ENCODE measurements around the gene KLHL42.
"Not testable (repeated sequence)": the region's sequence is repeated elsewhere in the genome, so short reads cannot be mapped to it uniquely, and the experiment has no call there.

KLHL42 gene

DNA sequence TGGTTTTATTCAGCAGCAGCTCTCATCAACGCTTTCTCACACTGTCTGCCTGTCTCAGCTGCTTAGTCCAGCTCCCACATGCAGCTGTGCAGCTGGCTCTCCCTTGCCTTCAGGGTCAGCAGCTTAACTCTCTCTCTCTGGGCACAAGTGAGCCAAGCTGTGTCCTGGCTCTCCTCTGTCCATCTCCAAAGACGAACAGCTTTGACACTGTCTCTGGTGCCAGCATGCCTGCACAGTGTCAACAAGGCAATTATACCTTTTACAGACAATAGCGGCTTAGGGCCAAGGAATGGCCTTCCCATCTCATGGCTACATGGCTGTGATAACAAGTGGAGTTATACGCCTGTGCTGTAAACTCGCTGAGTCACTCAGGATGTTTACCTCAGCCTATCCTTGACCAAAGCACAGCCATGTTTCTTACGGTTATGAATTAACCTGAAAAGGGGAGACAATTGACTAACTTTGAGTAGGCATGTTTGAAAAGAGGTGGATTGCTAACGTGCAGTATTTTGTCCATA lies 38.4 kb downstream of the KLHL42 start:
- DNase-seq, result no peak

DNA sequence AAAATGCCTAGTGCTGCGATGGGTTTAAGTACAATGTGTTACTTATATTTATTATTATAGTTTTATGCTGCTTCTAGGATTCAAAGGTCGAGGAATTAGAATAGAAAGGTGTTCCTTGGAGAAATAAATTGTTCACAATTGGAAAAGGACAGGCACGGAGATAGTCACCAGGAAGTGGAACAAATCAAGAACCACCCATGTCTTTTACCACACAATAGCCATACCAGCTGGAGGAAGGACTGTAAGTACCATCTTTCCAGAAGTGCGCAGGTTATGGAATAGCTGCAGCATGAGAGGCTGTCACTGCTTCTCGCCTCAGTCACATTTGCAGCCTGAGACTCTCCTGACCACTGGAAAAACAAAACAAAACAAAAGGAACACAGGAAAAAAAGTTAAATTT lies 40.5 kb downstream of the KLHL42 start:
- no peak for DNase-seq

DNA sequence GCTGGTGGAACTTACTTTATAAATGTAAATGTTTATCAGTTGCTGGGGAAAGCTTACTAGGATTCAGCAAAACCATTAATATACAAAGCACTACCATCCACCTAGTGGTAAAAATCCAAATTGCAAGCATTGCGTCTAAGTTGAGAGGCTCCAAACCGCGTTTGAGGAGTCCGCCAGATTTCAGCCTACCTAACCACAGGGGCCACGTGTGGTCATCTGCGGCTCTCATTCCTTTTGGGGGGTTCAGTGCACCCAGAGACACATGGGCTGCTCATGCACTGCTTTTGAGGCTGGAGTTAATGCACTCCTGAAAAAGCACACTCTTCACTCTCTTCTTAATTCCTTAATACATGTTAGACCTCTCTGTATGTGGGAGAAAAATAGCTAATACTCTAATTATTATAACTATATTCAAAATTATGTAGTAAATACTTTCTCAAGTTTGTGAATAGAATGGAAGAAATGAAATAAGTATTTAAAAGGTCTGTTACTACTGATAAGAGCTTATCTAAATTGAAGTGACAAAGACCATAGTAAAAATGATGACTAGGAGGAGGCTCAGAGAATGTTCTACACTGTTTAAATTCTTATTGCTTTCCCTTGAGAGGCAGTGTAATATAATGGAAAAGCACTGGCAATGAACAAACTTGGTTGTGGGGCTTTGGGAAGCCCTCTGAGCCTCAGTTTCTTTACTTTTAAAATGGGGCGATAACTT lies 41.4 kb downstream of the KLHL42 start:
- no peak for DNase-seq

DNA sequence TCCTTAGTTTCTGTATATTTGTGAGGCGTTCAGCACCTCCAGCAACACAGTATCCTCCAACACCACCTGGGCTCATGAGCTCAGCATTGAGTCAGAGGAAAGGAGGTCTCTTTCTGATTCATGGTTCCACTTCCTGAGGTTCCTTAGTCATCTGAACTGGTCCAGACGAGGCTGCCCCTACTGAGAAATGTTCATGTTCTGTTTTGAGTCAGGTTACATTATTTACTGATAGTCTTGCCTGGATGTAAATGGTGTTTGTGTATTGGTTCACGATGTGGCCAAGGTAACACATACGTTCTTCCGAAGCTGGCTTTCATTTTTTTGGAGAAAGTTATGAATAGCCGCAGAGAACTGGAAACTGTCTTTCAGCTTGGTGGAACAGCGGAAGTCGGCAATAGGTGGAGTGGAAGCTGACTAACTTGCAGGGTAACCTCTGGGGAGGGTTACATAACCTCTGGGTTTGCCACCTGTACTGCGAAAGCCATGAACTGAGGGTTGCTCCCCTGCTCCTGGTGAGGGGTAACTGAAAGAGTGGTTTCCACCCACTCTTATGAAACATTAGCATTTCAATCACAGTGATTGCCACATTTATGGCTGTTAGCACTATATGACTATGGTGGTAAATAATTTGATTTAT lies 42.2 kb downstream of the KLHL42 start:
- DNase-seq, result no peak

GRCh38 chr12:27823038-27823437 lies 43.0 kb downstream of the KLHL42 start:
- DNase-seq, result no peak

DNA sequence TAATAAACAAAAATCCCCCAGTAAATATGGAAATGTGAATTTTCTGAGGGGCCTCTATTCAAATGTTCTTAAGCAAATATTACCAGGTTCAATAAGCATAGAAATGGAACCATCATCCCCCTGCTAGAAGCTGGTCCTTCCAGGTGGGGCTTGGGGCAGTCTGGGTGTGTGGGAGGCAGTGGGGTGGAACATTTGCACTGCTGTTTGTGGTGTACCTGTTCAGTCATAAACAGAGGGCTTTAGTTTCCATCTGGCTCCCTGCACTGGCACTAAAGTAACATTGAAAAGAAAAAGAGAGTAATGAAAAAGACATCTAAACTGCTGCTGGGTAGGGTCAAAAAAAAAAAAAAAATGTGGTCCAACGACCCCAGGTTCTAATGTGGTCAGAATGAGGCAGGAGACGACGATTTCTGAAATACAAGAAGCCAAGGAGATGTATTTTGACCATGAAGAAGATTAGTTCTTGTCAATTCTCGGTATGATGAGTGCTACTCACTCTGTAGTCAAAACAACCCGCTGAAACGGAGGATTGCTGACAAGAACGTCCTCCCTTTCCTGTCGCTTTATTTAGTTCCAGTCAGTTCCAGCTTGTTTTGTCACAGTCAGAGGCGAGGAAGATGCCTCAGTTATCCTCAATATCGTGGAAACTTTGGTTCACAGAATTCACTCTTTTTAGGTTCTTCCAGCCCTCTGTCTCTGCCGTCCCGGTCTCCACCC lies 44.3 kb downstream of the KLHL42 start:
- no peak for DNase-seq

DNA sequence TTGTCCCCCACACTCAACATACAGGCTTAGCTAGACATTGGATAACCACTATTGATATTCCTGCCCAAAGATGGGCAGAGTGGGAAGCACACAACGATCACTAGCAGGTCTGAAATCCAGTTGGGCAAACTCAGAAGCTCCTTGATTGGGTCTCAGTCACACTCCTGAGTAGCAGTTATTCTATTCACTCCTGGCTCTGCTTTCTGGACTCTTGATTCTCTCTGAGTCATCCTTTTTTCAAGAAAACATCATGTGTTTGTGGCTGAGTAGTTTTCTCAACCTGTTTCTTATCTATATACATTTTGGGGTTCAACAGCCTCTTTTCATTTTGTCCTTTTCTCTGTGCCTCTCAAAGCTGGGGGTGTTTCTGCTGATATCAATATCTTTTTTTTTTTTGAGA lies 46.0 kb downstream of the KLHL42 start:
- no peak for DNase-seq

GRCh38 chr12:27828196-27828595 lies 48.2 kb downstream of the KLHL42 start:
- DNase-seq, result no peak

DNA sequence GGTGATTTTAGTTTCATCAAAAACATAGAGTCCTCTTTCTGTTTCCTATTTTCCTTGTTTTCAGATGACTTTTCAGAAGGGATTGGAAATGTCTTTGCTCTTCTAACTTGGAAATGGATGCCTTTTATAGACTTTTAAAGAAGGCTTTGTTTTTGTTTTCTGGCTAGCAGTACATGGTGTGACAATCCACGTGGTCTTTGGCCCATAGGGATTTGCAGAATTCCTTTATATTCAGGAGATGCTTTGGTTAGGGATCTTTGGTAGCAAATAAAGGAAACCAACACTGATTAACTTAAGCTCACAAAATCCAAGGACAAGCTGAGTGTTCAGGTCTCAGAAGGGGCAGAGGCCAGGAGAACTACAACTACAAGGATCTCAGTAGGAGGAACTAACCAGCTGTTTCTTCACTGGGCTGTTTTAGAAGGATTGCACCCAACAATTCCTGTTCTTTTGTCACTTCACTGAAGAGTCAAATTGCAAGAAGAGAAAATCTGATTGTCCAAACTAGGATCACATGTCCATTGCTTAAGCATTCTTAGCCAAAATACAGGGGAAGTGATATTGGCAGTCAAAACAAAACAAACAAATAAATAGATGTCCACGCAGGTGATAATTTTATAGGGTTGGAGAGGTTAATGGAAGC lies 58.6 kb downstream of the KLHL42 start:
- DNase-seq, result no peak

DNA sequence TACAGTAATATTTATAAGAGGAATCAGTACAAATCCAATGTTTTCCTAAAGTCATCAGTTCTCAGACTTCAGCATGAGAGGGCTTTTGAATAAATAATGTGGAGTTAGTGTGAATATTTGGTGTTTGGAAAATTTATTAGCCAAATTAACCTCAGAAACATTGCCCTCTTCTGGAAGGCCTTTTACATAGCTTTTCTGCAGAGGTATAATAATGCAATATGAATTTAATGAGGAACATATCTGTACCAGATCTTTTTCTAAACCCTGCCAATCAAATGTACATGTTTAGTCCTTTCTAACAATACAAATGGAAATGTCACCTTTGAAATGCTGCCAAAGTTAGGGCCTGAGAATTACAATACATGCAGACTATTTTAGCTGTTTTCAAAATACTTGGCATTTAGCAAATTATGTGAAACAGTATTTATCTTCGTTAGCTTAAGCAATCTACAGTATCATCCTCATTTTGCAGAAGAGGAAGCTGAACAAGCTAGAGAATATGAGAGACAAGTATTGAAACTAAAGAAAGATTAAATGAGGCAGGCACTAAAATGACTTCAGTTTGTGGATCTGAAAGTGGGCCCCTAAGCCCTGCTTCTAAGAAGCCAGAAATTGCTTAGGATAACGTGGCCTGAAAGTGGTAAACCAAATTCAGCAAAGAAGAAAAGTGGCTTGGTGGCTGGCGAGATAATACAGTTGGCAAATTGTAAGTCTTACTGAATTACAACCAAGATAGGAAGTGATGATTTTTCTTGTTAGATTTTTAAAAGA lies 60.4 kb downstream of the KLHL42 start:
- DNase-seq, result no peak

- no peak for DNase-seq
These were observed 61.4 kb downstream of the KLHL42 start for GRCh38 chr12:27841392-27841882.

- DNase-seq, result no peak
These were observed 63.7 kb downstream of the KLHL42 start for GRCh38 chr12:27843714-27844245.

DNA sequence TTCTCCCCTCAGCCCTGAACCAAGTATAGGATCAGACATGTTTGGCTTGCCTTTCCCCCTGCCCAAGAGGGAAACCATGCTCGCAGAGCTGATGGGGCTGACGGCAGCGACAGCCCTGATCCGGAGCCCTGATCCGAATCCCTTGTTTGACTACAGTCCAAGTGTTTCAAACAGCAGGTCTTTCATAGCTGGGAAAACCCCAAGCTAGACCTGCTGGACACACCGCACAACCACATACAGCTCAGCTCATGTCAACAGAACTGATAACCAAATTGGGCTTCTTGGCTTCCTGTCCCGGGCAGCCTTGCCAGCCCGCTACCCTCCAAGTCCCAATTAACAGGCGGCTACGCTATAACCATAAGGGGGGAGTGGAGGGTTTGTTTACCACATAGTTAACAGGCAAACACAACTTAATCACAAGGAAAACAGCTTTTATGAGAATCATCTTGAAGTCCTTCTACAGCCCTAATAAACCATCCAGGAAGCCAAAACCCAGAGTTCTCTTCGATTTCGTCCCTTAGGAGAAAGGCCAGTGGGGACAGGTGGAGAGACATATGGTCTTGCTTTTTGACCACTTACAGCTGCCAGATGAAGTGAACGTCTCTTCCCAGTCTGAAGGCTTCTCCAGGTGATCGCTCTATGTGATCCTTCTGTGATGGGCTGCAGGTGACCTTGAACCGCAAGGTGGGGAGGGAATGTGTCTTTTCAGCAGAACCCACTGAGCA lies 64.5 kb downstream of the KLHL42 start:
- no peak for DNase-seq

GRCh38 chr12:27845187-27845586 lies 65.2 kb downstream of the KLHL42 start:
- DNase-seq, result no peak

GRCh38 chr12:27845706-27846105 lies 65.7 kb downstream of the KLHL42 start:
- DNase-seq, result not testable (repeated sequence)

DNA sequence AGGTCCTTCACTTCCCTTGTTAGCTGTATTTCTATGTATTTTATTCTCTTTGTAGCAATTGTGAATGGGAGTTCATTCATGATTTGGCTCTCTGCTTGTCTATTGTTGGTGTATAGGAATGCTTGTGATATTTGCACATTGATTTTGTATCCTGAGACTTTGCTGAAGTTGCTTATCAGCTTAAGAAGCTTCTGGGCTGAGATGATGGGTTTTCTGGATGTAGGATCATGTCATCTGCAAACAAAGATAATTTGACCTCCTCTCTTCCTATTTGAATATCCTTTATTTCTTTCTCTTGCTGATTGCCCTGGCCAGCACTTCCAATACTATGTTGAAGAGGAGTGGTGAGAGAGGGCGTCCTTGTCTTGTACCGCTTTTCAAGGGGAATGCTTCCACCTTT lies 67.3 kb downstream of the KLHL42 start:
- not testable (repeated sequence) for DNase-seq

DNA sequence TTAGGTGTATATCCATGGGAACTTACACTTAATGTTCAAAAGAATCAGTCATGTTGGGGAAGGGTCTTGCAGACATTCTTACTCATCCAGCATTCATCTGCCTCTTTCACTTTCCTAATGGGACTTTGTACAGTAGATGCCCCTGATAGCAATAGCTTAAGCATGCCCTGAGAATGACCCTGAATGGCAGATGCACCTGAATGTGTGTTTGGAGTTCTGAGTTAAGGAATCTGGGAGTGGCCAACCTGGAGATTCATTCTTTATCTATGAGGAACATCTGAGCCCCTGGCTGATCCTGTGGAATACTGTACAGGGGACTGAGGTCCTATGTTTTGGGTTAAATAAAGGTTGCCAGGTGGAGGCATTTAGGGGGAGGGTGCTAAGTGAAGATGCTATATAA lies 71.3 kb downstream of the KLHL42 start:
- DNase-seq, result no peak

- DNase-seq, result no peak
These were observed 72.1 kb downstream of the KLHL42 start for GRCh38 chr12:27852117-27852516.
